Skin of body (tissue), 2 donors: ENCODE results near the gene ZBTB45. TPM values are rescaled to one million over a fixed set of nuclear protein-coding genes. Genes with fewer than 3 reads are reported as not detected.
"Not testable (repeated sequence)": the region's sequence is repeated elsewhere in the genome, so short reads cannot be mapped to it uniquely, and the experiment has no call there.

Source experiments
- DNase-seq: peaks from one replicate; lab custom pipeline; 2025; lab: John Stamatoyannopoulos, UW
- total RNA-seq: library from RNA; depleted of rRNA; stranded (reverse); fragments of >200 nt; gene quantifications from one replicate; pipeline ENCODE4 v1.2.3, GENCODE V29; 2014

ZBTB45 gene
- total RNA-seq, 1 donor from 2014 or later: 3.7 TPM

DNA sequence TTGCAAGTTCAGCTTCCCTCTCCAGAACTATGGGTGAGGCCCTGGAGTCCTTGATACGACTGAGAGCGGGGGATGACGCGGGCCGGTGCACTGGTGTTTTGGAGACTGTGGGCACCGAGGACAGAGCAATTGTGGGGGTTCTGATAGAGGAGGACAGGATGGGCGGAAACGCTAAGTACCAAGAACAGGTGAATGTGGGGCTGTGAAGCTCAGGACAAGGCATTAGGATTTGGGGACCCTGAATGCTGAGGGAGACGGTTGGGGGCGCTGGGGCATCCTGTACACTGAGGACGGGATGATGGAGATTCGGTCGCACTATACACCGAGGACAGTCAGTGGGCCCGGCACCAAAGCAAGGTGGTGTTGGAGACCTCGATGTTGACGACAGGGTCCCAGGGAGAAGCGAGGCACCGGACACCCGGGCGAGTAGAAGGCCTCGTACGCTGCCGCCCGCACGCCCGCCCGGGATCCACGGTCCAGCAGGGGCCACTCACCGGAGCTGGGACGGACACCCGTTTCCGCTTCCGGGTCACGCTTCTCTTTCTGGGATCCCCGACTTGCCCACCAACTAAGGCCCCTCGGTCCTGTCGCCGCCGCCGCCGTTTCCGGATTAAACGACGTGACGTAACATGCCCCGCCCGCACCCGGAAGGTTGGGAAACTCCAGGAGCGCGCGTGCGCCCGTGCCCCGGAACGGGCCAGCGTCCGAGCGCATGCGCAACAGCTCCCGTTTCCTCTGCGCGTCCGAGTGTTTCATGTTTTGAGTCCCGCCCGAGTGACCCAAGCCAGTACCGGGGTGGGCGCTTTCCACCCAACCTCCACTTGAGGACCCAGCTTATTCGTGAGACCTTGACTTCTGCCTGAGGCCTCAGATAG is 35.1 kb upstream of the ZBTB45 start, which contains the start of gene CHMP2A:
CHMP2A (minus strand) TSS at position 612 of the 875 bp plus-strand sequence. CDS start 893 bp downstream, outside the sequence.
- DNase-seq: no peak

DNA sequence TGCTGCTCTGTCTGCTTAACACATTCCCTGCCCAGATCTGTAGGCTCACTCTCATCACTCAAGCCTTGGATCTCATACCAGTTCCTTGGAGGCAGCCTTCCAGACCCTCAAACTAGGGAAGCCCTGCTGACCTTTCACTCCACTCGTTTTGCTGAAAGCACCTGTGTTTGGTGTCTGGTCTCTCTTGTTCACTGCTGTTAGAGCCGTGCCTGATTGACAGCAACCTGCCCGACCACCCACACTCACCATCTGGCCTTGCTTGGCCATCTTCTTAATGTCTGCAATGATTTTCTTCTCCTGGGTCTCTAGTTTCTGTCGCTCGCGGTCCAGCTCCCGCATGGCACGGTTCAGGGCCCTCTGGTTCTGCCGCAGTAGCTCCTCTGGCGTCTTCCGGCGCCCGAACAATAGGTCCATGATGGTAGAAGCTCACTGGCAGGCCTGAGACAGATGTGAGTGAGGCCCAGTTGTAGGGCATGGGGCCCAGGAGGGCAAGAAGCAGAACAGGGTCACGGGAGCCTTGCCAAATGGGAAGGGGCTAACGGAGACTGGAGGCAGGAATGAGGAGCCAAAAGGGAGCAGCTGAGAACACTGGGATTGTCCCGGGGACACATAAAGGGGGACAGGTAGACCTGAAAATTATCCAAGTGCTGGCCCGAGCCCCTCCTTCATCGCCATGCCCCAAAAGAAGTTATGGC is 34.3 kb upstream of the ZBTB45 start:
- no peak for DNase-seq

- DNase-seq: no peak
Observed at GRCh38 chr19:58552655-58553054, 33.0 kb upstream of the ZBTB45 start.

DNA sequence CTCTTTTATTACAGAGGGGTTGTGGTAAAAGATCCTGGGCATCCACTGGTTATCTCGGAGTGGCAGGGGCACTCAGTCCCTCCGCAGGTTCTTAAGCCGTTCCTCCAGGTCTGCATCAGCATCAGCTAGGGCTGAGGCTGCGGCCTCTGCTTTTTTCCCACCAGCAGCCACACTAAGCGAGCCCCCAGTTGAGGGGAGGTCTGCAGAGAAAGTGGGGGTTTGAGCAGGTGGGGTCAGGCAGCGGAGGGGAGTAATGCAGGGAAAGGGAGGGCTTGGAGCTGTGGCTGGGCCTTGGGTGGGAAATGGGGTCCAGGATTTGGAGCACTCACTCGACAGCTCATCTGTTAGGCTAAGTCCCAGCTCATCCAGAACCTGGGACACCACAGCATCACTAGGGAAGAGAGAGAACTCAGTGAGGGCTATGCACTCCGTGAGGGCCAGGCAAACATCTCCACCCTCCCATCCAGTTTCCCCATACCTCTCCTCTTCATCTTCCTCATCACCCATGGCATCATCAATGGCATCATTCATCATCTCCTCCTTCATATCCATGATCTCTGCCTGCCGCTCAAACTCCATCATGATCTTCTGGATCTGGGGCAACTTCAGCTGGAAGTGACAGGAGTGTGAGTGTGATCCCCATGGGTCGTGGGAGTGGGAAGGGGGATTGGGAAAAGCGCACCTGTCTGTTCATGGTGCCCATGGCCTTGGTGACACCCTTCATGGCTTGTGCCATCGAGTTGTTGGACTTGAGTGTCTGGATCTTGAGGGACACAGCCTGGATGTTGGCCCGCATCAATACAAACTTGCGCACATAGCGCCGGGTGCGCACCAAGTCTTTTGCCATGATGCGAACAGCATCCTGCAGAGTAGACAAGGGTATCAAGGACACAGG is 32.2 kb upstream of the ZBTB45 start:
- no peak for DNase-seq

DNA sequence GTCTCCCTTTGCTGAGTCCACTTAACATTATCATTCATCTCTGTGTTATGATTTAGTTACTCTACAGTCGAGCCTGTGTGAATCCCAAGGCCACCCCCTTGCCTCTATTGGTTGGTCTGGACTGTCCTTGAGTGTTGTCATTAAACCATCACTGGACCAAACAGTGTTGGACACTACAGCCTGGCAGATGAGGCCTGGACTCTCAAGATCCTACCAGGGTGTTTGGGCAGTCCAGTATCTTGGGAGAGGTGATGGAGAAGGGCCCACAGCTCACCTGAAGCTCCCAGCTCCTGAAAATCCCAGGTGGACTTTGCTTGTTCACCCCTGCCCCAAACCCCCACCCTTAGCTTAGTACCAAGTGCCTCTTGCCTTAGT is 31.5 kb upstream of the ZBTB45 start:
- no peak for DNase-seq

DNA sequence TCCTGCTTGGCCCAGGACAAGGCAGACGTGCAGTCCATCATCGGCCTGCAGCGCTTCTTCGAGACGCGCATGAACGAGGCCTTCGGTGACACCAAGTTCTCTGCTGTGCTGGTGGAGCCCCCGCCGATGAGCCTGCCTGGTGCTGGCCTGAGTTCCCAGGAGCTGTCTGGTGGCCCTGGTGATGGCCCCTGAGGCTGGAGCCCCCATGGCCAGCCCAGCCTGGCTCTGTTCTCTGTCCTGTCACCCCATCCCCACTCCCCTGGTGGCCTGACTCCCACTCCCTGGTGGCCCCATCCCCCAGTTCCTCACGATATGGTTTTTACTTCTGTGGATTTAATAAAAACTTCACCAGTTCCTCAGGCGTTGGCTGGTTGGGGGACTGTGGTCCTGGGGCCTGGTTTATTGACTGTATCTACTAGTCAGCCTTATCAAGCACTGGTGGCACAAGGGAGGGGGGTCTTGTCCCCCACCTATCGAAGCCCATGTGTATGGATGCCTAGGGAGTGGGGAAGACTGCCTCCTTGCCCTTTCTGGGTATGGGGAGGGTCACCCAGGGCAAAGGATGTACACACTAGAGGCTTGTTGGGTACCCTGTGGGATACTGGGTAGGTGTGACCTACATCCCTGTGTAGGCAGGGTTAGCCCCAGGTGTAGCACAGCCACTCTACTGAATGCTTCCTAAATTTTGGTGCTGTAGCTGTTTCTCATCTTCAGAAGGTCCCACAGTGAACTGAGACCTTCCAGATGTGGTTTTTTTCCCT is 30.9 kb upstream of the ZBTB45 start:
- no peak for DNase-seq

- DNase-seq: no peak
Observed at GRCh38 chr19:58549664-58550361, 30.2 kb upstream of the ZBTB45 start.

DNA sequence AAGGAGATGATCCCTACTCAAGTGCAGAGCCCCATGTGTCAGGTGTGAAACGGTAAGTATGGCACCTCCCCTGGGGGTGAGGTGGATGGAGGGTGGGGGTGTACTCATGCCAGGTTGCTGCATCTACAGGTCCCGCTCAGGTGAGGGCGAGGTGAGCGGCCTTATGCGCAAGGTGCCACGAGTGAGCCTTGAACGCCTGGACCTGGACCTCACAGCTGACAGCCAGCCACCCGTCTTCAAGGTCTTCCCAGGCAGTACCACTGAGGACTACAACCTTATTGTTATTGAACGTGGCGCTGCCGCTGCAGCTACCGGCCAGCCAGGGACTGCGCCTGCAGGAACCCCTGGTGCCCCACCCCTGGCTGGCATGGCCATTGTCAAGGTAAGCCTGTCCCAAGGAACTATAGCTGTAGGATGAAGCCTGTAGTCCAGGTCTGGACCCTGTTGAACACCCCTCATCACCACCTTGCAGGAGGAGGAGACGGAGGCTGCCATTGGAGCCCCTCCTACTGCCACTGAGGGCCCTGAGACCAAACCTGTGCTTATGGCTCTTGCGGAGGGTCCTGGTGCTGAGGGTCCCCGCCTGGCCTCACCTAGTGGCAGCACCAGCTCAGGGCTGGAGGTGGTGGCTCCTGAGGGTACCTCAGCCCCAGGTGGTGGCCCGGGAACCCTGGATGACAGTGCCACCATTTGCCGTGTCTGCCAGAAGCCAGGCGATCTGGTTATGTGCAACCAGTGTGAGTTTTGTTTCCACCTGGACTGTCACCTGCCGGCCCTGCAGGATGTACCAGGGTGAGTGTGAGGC is 29.5 kb upstream of the ZBTB45 start:
- DNase-seq: no peak

DNA sequence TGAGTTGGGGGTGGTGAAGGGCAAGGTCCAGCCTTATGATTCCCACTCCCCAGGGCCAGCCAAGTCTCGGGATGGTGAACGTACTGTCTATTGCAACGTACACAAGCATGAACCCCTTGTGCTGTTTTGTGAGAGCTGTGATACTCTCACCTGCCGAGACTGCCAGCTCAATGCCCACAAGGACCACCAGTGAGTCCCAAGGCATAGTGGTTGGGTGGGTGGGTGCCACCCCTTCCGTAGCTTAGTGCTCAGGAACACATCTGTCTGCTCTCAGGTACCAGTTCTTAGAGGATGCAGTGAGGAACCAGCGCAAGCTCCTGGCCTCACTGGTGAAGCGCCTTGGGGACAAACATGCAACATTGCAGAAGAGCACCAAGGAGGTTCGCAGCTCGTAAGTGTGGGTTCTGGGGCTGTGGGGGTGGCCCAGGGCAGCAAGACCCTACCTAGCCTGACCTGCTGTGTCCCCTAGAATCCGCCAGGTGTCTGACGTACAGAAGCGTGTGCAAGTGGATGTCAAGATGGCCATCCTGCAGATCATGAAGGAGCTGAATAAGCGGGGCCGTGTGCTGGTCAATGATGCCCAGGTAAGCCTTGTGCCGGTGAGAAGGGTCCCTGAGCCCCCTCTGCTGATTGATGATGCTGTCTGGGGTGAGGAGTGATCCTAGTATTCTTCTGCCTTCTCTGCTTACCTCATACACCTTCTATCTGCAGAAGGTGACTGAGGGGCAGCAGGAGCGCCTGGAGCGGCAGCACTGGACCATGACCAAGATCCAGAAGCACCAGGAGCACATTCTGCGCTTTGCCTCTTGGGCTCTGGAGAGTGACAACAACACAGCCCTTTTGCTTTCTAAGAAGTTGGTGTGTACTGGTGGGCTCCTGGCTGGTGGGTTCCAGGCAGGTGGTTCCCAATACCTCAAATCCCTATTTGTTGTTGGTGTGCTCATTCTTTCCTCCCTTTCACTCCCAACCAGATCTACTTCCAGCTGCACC is 28.0 kb upstream of the ZBTB45 start:
- no peak for DNase-seq

DNA sequence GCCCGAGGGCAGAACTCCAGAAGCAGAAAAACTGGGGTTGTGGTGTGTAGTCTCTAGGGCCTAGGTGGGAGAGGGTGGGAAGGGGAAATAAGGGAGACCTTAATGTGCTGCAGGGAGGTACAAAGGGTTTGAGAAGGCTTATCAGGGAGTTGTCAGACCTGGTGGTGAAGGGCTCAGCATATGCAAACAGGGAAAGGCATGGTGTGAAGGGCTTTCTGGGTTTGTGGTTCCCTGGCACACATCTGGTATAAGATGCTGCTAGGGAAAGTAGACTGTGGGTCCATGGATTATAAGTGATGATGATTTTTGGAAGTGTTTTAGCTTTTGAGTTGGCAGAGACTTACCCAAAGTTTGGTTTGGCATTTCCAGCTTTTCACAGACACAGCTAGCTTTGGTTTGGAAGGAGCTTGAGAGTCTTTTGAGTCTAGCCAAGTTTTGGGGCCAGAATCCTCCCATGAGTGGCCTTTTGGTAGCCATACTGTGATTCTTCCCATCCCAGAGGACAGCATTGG is 26.5 kb upstream of the ZBTB45 start:
- DNase-seq: no peak

- no peak for DNase-seq
Observed at GRCh38 chr19:58545286-58546018, 25.8 kb upstream of the ZBTB45 start.

DNA sequence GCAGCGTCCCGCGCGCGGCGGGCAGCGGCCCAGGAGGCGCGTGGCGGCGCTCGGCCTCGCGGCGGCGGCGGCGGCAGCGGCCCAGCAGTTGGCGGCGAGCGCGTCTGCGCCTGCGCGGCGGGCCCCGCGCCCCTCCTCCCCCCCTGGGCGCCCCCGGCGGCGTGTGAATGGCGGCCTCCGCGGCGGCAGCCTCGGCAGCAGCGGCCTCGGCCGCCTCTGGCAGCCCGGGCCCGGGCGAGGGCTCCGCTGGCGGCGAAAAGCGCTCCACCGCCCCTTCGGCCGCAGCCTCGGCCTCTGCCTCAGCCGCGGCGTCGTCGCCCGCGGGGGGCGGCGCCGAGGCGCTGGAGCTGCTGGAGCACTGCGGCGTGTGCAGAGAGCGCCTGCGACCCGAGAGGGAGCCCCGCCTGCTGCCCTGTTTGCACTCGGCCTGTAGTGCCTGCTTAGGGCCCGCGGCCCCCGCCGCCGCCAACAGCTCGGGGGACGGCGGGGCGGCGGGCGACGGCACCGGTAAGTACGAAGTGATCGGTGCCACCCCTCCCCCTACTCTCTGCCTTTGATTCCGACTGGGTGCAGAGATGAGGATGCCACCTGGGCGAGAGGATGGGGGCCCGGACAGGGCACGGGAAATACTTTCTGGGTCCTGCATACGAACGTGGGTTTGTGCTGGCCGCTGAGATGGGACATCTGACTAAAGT is 25.1 kb upstream of the ZBTB45 start:
- DNase-seq: no peak

DNA sequence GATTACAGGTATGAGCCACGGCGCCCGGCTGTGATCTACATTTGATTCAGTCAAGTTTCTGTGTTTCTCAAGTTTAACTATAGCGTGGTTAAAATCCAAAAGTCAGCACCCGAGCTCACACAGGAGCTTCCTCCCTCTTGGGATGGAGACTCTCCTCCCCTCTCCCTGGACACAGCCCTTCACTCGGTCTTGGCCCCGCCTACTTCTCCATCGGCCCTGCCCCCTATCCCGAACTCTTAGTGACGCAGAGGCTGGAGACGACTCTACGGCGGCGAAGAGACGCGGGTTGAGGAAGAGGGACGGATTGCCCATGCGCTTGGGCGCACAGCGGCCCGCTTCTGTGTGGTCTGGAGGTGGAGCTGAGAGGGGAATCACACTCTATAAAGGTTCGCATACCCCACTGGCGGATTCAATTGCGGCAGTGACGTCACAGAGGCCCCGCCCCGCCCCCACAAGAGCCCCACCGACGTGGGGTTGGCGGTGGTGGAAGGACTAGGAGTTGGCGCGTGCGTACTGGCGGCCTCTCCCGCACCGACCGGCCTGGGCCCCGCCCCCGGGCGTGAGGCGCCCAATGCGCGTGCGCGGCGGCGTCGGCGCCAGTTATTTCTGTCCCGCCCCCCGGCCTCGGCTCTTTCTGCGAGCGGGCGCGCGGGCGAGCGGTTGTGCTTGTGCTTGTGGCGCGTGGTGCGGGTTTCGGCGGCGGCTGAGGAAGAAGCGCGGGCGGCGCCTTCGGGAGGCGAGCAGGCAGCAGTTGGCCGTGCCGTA is 24.4 kb upstream of the ZBTB45 start, which contains the start of gene TRIM28:
TRIM28 (plus strand) TSS at position 239 of the 765 bp plus-strand sequence. CDS start 694 bp downstream, outside the sequence.
- DNase-seq: no peak

GRCh38 chr19:58542641-58543372 is 23.2 kb upstream of the ZBTB45 start:
- not testable (repeated sequence) for DNase-seq

GRCh38 chr19:58539169-58539559 is 19.6 kb upstream of the ZBTB45 start:
- not testable (repeated sequence) for DNase-seq
